ENCODE results near the gene CALHM4.

DNA sequence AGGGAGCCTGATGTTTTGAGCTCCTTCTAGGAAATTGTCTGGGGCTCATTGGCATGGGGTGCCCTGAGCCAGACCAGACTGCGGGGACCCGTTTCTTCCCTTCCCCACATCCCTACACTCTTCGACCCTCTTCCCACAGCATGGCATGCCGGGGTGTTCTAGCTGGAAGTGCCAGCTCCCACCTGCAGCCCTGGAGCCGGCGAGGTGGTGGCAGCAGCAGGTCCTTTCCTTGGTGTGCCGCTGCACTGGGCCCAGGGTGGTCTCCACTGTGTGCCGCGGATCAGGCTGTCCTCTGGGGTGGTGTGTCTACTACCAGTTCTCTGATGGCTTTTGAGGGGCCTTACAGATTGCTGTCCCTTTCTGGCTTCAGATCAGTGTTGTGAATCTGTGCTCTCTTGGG lies 10.3 kb downstream of the CALHM4 start:
- TF ChIP-seq SMC3 (IDR thresholded peaks at IDR 0.05) (no peak), CBX8 (IDR thresholded peaks at IDR 0.05) (no peak), RARB (CRISPR knock-in tag; IDR thresholded peaks at IDR 0.05) (no peak), ELK1 (IDR thresholded peaks at IDR 0.05; ENCODE audit: low read depth, low read length) (no peak), NFE2L2 (conservative IDR thresholded peaks at IDR 0.05; ENCODE audit: low read length) (no peak), POLR2A (IDR thresholded peaks at IDR 0.05; ENCODE audit: low read length) (no peak), RAD21 (conservative IDR thresholded peaks at IDR 0.05 in 1 of 2, IDR thresholded peaks at IDR 0.05 in 1 of 2) (no peak), KDM5A (IDR thresholded peaks at IDR 0.05) (no peak), MYC (IDR thresholded peaks at IDR 0.05; ENCODE audit: borderline replicate concordance, low read length) (no peak), ZNF302 (CRISPR knock-in tag; IDR thresholded peaks at IDR 0.05) (no peak)
- TF ChIP-seq, protein P1, sequence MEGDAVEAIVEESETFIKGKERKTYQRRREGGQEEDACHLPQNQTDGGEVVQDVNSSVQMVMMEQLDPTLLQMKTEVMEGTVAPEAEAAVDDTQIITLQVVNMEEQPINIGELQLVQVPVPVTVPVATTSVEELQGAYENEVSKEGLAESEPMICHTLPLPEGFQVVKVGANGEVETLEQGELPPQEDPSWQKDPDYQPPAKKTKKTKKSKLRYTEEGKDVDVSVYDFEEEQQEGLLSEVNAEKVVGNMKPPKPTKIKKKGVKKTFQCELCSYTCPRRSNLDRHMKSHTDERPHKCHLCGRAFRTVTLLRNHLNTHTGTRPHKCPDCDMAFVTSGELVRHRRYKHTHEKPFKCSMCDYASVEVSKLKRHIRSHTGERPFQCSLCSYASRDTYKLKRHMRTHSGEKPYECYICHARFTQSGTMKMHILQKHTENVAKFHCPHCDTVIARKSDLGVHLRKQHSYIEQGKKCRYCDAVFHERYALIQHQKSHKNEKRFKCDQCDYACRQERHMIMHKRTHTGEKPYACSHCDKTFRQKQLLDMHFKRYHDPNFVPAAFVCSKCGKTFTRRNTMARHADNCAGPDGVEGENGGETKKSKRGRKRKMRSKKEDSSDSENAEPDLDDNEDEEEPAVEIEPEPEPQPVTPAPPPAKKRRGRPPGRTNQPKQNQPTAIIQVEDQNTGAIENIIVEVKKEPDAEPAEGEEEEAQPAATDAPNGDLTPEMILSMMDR (IDR thresholded peaks at IDR 0.05), result no peak
